IMR-90 (cell line): Measurements from ENCODE around the gene PGAM4. TPM values are rescaled to one million over a fixed set of nuclear protein-coding genes. Genes with fewer than 3 reads are reported as not detected.

ENCODE experiments used
- ATAC-seq: fragments of 200-7000 bp; cut with Tn5 transposase; 2 replicates; pipeline ENCODE4 v1.9.1; 2020; ENCODE audit warnings: low read depth, mild to moderate bottlenecking, moderate library complexity
- BruUV-seq: library from RNA; stranded (reverse); fragments of 400-500 nt; replicated peaks from 2 replicates; lab custom pipeline; 2021; lab: Mats Ljungman, UMichigan
- CTCF ChIA-PET: fragments of 300-600 bp; formaldehyde crosslinking; extraction: SDS; loops from one replicate; lab custom pipeline; 2021; ENCODE audit warnings: antibody characterized with exemption; lab: Yijun Ruan, JAX
- POLR2A ChIA-PET: fragments of 300-600 bp; sonication (Branson Sonifier 250); formaldehyde crosslinking; loops from one replicate; lab custom pipeline; 2022; ENCODE audit warnings: antibody characterized with exemption; ENCODE audit not compliant: unreplicated experiment; lab: Charles Lee
- DNase-seq: peaks from one replicate; pipeline ENCODE4 v3.0.0; 2013
- H2AFZ ChIP-seq: replicated peaks from 2 replicates; pipeline ENCODE3; 2013; ENCODE audit warnings: low read length, mild to moderate bottlenecking; ENCODE audit not compliant: poor library complexity
- H2AK5ac ChIP-seq: 2 replicates; pipeline ENCODE4 v1.6.1; 2013; ENCODE audit warnings: low read depth, low read length, inconsistent platforms
- H2AK9ac ChIP-seq: replicated peaks from 2 replicates; pipeline ENCODE3; 2013; ENCODE audit warnings: mild to moderate bottlenecking, low read depth, low read length, moderate library complexity; ENCODE audit not compliant: poor library complexity
- H2BK120ac ChIP-seq: 2 replicates; pipeline ENCODE4 v1.6.1; 2013; ENCODE audit warnings: low read depth, low read length, inconsistent platforms
- H2BK15ac ChIP-seq: 3 replicates; pipeline ENCODE4 v1.6.1; 2013; ENCODE audit warnings: low read depth, low read length, inconsistent platforms
- H2BK20ac ChIP-seq: 2 replicates; pipeline ENCODE4 v1.6.1; 2013; ENCODE audit warnings: low read depth, mild to moderate bottlenecking, inconsistent platforms, low read length, moderate library complexity
- H2BK5ac ChIP-seq: 2 replicates; pipeline ENCODE4 v1.6.1; 2013; ENCODE audit warnings: mild to moderate bottlenecking, low read depth, low read length, inconsistent platforms; ENCODE audit not compliant: poor library complexity, severe bottlenecking
- H3K14ac ChIP-seq: replicated peaks from 2 replicates; pipeline ENCODE4 v1.6.1; 2013; ENCODE audit warnings: low read depth, low read length, inconsistent platforms
- H3K18ac ChIP-seq: 2 replicates; pipeline ENCODE4 v1.6.1; 2013; ENCODE audit warnings: low read depth, low read length, control low read depth
- H3K23ac ChIP-seq: 2 replicates; pipeline ENCODE4 v1.6.1; 2013; ENCODE audit warnings: low read depth, low read length, inconsistent platforms
- H3K27ac ChIP-seq: 2 replicates; pipeline ENCODE4 v1.5.1; 2013; ENCODE audit warnings: mild to moderate bottlenecking, control low read depth, low read length; ENCODE audit not compliant: insufficient read depth
- H3K27me3 ChIP-seq: 2 replicates; pipeline ENCODE4 v1.6.1; 2013; ENCODE audit warnings: low read length; ENCODE audit not compliant: control insufficient read depth, insufficient read depth
- H3K36me3 ChIP-seq: 2 replicates; pipeline ENCODE4 v1.6.1; 2013; ENCODE audit warnings: low read length, mixed read lengths; ENCODE audit not compliant: control insufficient read depth, insufficient read depth
- H3K4ac ChIP-seq: 2 replicates; pipeline ENCODE4 v1.6.1; 2013; ENCODE audit warnings: low read depth, low read length, inconsistent platforms
- H3K4me1 ChIP-seq: 2 replicates; pipeline ENCODE4 v1.6.1; 2013; ENCODE audit warnings: low read length, mixed read lengths; ENCODE audit not compliant: control insufficient read depth, insufficient read depth
- H3K4me2 ChIP-seq: 2 replicates; pipeline ENCODE4 v1.6.1; 2013; ENCODE audit warnings: low read depth, mild to moderate bottlenecking, control low read depth, low read length, moderate library complexity
- H3K4me3 ChIP-seq: 2 replicates; pipeline ENCODE4 v1.5.1; 2013; ENCODE audit warnings: low read depth, mild to moderate bottlenecking, control low read depth, low read length, moderate library complexity; ENCODE audit not compliant: insufficient read depth
- H3K56ac ChIP-seq: 2 replicates; pipeline ENCODE4 v1.6.1; 2013; ENCODE audit warnings: low read length, inconsistent platforms; ENCODE audit not compliant: insufficient read depth; ENCODE audit errors: extremely low read depth
- H3K79me1 ChIP-seq, 2 experiments: 2 replicates each; pipeline ENCODE4 v1.6.1; 2013; ENCODE audit warnings: low read length in 2 of 2, inconsistent platforms in 1 of 2, low read depth in 1 of 2
- H3K9ac ChIP-seq: 2 replicates; pipeline ENCODE4 v1.6.1; 2013; ENCODE audit warnings: low read depth, low read length, control low read depth
- H3K9me1 ChIP-seq: 2 replicates; pipeline ENCODE4 v1.6.1; 2013; ENCODE audit warnings: low read length, inconsistent platforms; ENCODE audit not compliant: insufficient read depth
- H3K9me3 ChIP-seq: 2 replicates; pipeline ENCODE4 v1.6.1; 2013; ENCODE audit warnings: low read length; ENCODE audit not compliant: control insufficient read depth, insufficient read depth
- H4K20me1 ChIP-seq: 2 replicates; pipeline ENCODE4 v1.6.1; 2013; ENCODE audit warnings: low read length, inconsistent platforms; ENCODE audit not compliant: insufficient read depth
- H4K5ac ChIP-seq: 2 replicates; pipeline ENCODE4 v1.6.1; 2013; ENCODE audit warnings: mild to moderate bottlenecking, low read depth, low read length, control low read depth
- H4K8ac ChIP-seq, 2 experiments: 2 replicates each; pipeline ENCODE4 v1.6.1; 2013; ENCODE audit warnings: low read depth in 2 of 2, low read length in 2 of 2, control low read depth in 1 of 2, inconsistent platforms in 1 of 2
- H4K91ac ChIP-seq: 2 replicates; pipeline ENCODE4 v1.6.1; 2013; ENCODE audit warnings: low read depth, low read length, inconsistent platforms; ENCODE audit not compliant: insufficient read depth
- BHLHE40 ChIP-seq: fragments of 150-350 bp; IDR thresholded peaks from 2 replicates; pipeline ENCODE4 v1.6.1; 2016; ENCODE audit warnings: mild to moderate bottlenecking, low read depth, low read length
- CHD1 ChIP-seq: IDR thresholded peaks from 2 replicates; pipeline ENCODE4 v1.6.1; 2012; ENCODE audit warnings: low read depth, low read length, improper control_type of control experiment
- MAZ ChIP-seq: IDR thresholded peaks from 2 replicates; pipeline ENCODE4 v1.6.1; 2012; ENCODE audit warnings: low read depth, mild to moderate bottlenecking, low read length, improper control_type of control experiment, moderate library complexity, borderline replicate concordance
- MXI1 ChIP-seq: IDR thresholded peaks from 2 replicates; pipeline ENCODE4 v1.6.1; 2012; ENCODE audit warnings: low read depth, mild to moderate bottlenecking, low read length, moderate library complexity, borderline replicate concordance
- NFE2L2 ChIP-seq: fragments of 150-350 bp; IDR thresholded peaks from 2 replicates; pipeline ENCODE4 v1.6.1; 2016; ENCODE audit warnings: low read depth, mild to moderate bottlenecking, low read length
- POLR2A ChIP-seq: IDR thresholded peaks from 2 replicates; pipeline ENCODE4 v1.6.1; 2012; ENCODE audit warnings: mild to moderate bottlenecking, low read depth, low read length
- RCOR1 ChIP-seq: IDR thresholded peaks from 2 replicates; pipeline ENCODE4 v1.6.1; 2012; ENCODE audit warnings: mild to moderate bottlenecking, low read length, improper control_type of control experiment; ENCODE audit not compliant: insufficient replicate concordance
- RFX5 ChIP-seq: IDR thresholded peaks from 2 replicates; pipeline ENCODE4 v1.8.0; 2012; ENCODE audit warnings: low read depth, mild to moderate bottlenecking, low read length, moderate library complexity
- SMC3 ChIP-seq: fragments of 150-350 bp; IDR thresholded peaks from 2 replicates; pipeline ENCODE4 v1.6.1; 2016; ENCODE audit warnings: low read depth, mild to moderate bottlenecking, antibody characterized with exemption, low read length, moderate library complexity
- WGBS, 2 experiments: methylation state at CpG; one replicate each; pipeline versions ENCODE4 v1.1.5 to v1.1.7; 2013; ENCODE audit warnings: missing lambda C conversion rate in 2 of 2; ENCODE audit not compliant: insufficient read length in 1 of 2; ENCODE audit errors: extremely low coverage in 2 of 2; 5-methylcytosine and 5-hydroxymethylcytosine counted together
- dilution Hi-C: fragments of 300-500 bp; cut with HindIII; formaldehyde crosslinking; loops from one replicate; pipeline ENCODE4 v1.14.3; 2018; ENCODE audit warnings: low sequenced_read_pairs; ENCODE audit not compliant: unreplicated experiment
- in situ Hi-C: fragments of 300-500 bp; cut with MboI; formaldehyde crosslinking; loops from 3 replicates; pipeline ENCODE4 v1.14.3; 2019; ENCODE audit warnings: low sequenced_read_pairs, inconsistent platforms, mixed read lengths
- intact Hi-C: fragments of 100-400 bp; cut with micrococcal nuclease; formaldehyde crosslinking; loops from 2 replicates; pipeline ENCODE4 v1.10.0; 2022
- polyA plus RNA-seq, 3 experiments: library from polyadenylated mRNA; depleted of rRNA; stranded (reverse); fragments of >200 nt; gene quantifications; 2 replicates each; pipeline ENCODE4 v1.2.3, GENCODE V29; 2012; ENCODE audit warnings: low replicate concordance in 1 of 3
- total RNA-seq: library from RNA; depleted of rRNA; stranded (reverse); fragments of >200 nt; gene quantifications from 2 replicates; pipeline ENCODE4 v1.2.3, GENCODE V29; 2012
- TF ChIP-seq, protein P1 (sequence below): conservative IDR thresholded peaks from 2 replicates; pipeline ENCODE4 v1.5.1; 2012; ENCODE audit warnings: mild to moderate bottlenecking, low read depth, low read length, improper control_type of control experiment
- TF ChIP-seq, protein P2 (sequence below): fragments of 150-350 bp; IDR thresholded peaks from 2 replicates; pipeline ENCODE4 v1.6.1; 2016; ENCODE audit warnings: low read depth, mild to moderate bottlenecking, low read length, moderate library complexity, borderline replicate concordance
- TF ChIP-seq, protein P3 (sequence below): fragments of 150-350 bp; IDR thresholded peaks from 2 replicates; pipeline ENCODE4 v1.6.1; 2017; ENCODE audit warnings: mild to moderate bottlenecking, antibody characterized with exemption, low read length, low read depth

PGAM4 gene
- total and polyA plus RNA-seq, 2 of the 4 experiments (the other 2 are of a cell fraction) = 0.46 to 0.72 TPM

DNA sequence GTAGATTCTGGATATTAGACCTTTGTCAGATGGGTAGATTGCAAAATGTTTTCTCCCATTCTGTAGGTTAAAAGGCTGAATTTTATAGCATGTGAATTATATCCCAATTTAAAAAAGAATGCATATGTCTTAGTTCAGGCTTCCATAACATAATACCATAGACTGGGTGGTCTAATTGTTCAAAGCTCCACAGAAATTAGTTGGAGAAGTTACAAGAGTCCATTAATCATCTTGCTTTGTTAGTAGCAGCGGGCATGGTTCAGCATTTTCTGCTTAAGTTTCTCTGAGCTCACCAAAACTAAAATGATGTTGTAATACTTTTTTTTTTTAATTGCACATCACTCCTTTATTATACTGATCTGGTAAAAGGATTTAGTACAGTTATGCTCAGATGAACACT lies 1.8 kb downstream of the PGAM4 start:
- Histone ChIP-seq H3K4me3 (no peak overlapping the region), H4K20me1 (no peaks in the 10 kb centered on the region), H2AFZ (no peak overlapping the region), H2BK120ac (no peak overlapping the region), H3K79me1 (peaks cover under 1% of the 10 kb centered on the region in 2 experiments; a peak in 3 of 4 replicates), H4K5ac (no peak overlapping the region), H2BK5ac (no peak overlapping the region), H3K36me3 (no peaks in the 10 kb centered on the region), H2BK20ac (no peak overlapping the region), H3K27me3 (no peaks in the 10 kb centered on the region), H3K9me1 (no peaks in the 10 kb centered on the region), H2AK5ac (no peak overlapping the region), H3K56ac (no peak overlapping the region), H4K8ac (no peak overlapping the region), H2AK9ac (no peak overlapping the region), H3K4me2 (no peak overlapping the region), H3K9ac (no peak overlapping the region), H3K27ac (no peak overlapping the region), H3K4ac (no peak overlapping the region), H3K9me3 (no peaks in the 10 kb centered on the region), H3K14ac (no peak overlapping the region), H2BK15ac (no peak overlapping the region), H3K4me1 (no peaks in the 10 kb centered on the region), H3K18ac (no peak overlapping the region), H3K23ac (no peak overlapping the region), H4K91ac (no peak overlapping the region)
- WGBS, 2 experiments = no CpG with 5 or more reads among the region's 1 CpG
- no TSS peak for BruUV-seq
- in situ Hi-C loops (no loop called here), dilution Hi-C loops (no loop called here), intact Hi-C loops (no loop called here)
- DNase-seq = no peak
- ChIA-PET POLR2A (no interaction called here), CTCF (no interaction called here)
- ATAC-seq = no peak
- no peak for TF ChIP-seq MXI1
- TF ChIP-seq, protein P1, sequence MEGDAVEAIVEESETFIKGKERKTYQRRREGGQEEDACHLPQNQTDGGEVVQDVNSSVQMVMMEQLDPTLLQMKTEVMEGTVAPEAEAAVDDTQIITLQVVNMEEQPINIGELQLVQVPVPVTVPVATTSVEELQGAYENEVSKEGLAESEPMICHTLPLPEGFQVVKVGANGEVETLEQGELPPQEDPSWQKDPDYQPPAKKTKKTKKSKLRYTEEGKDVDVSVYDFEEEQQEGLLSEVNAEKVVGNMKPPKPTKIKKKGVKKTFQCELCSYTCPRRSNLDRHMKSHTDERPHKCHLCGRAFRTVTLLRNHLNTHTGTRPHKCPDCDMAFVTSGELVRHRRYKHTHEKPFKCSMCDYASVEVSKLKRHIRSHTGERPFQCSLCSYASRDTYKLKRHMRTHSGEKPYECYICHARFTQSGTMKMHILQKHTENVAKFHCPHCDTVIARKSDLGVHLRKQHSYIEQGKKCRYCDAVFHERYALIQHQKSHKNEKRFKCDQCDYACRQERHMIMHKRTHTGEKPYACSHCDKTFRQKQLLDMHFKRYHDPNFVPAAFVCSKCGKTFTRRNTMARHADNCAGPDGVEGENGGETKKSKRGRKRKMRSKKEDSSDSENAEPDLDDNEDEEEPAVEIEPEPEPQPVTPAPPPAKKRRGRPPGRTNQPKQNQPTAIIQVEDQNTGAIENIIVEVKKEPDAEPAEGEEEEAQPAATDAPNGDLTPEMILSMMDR = no peak
- TF ChIP-seq SMC3 = no peak
- no peak for TF ChIP-seq POLR2A
- no peak for TF ChIP-seq RCOR1
- TF ChIP-seq BHLHE40 = no peak
- no peak for TF ChIP-seq MAZ
- no peak for TF ChIP-seq RFX5
- TF ChIP-seq NFE2L2 = no peak
- TF ChIP-seq, protein P2, sequence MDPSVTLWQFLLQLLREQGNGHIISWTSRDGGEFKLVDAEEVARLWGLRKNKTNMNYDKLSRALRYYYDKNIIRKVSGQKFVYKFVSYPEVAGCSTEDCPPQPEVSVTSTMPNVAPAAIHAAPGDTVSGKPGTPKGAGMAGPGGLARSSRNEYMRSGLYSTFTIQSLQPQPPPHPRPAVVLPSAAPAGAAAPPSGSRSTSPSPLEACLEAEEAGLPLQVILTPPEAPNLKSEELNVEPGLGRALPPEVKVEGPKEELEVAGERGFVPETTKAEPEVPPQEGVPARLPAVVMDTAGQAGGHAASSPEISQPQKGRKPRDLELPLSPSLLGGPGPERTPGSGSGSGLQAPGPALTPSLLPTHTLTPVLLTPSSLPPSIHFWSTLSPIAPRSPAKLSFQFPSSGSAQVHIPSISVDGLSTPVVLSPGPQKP = no peak
- TF ChIP-seq, protein P3, sequence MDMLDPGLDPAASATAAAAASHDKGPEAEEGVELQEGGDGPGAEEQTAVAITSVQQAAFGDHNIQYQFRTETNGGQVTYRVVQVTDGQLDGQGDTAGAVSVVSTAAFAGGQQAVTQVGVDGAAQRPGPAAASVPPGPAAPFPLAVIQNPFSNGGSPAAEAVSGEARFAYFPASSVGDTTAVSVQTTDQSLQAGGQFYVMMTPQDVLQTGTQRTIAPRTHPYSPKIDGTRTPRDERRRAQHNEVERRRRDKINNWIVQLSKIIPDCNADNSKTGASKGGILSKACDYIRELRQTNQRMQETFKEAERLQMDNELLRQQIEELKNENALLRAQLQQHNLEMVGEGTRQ = no peak
- TF ChIP-seq CHD1 = no peak
